HUDEP-2 (cell line): ENCODE results near the gene KY.
"Not testable (repeated sequence)": the region's sequence is repeated elsewhere in the genome, so short reads cannot be mapped to it uniquely, and the experiment has no call there.

Source experiments
- DNase-seq, 76 experiments: peaks; one replicate each; lab custom pipeline; 2025; ENCODE audit not compliant: unreplicated experiment in 76 of 76; lab: John Stamatoyannopoulos, UW

The KY gene

GRCh38 chr3:134606033-134607025 is 44.5 kb downstream of the KY start:
- peak in 1 of 76 experiments; percentile 11 for DNase-seq

- DNase-seq = no peak
These were observed 45.3 kb downstream of the KY start for GRCh38 chr3:134605556-134605955.

- DNase-seq = no peak
These were observed 46.9 kb downstream of the KY start for GRCh38 chr3:134603956-134604355.

- no peak for DNase-seq
These were observed 47.3 kb downstream of the KY start for GRCh38 chr3:134603480-134603879.

- no peak for DNase-seq
These were observed 48.4 kb downstream of the KY start for GRCh38 chr3:134602440-134602814.

- peak in 14 of 76 experiments; percentile 1 to 61 (median 8) for DNase-seq
These were observed 49.0 kb downstream of the KY start for GRCh38 chr3:134601539-134602439.

- peak in 51 of 76 experiments; percentile 3 to 64 (median 32) for DNase-seq
These were observed 49.9 kb downstream of the KY start for GRCh38 chr3:134600685-134601463.

- no peak for DNase-seq
These were observed 50.6 kb downstream of the KY start for GRCh38 chr3:134600206-134600605.

- no peak for DNase-seq
These were observed 51.9 kb downstream of the KY start for GRCh38 chr3:134598763-134599545.

- no peak for DNase-seq
These were observed 53.3 kb downstream of the KY start for GRCh38 chr3:134597390-134597970.

GRCh38 chr3:134594986-134595385 is 55.8 kb downstream of the KY start:
- DNase-seq = not testable (repeated sequence)

- no peak for DNase-seq
These were observed 56.5 kb downstream of the KY start for GRCh38 chr3:134594331-134594741.

GRCh38 chr3:134592806-134593205 is 58.0 kb downstream of the KY start:
- DNase-seq = no peak

- DNase-seq = no peak
These were observed 60.1 kb downstream of the KY start for GRCh38 chr3:134590766-134591165.

- DNase-seq = no peak
These were observed 71.6 kb downstream of the KY start for GRCh38 chr3:134579141-134579665.

- no peak for DNase-seq
These were observed 74.0 kb downstream of the KY start for GRCh38 chr3:134576831-134577230.

- no peak for DNase-seq
These were observed 74.4 kb downstream of the KY start for GRCh38 chr3:134576426-134576825.

- DNase-seq = not testable (repeated sequence)
These were observed 80.9 kb downstream of the KY start for GRCh38 chr3:134569899-134570298.

GRCh38 chr3:134568790-134569189 is 82.0 kb downstream of the KY start:
- no peak for DNase-seq
